Mesodermal cell (in vitro differentiated cells): Measurements from ENCODE around the gene REST. TPM values are rescaled to one million over a fixed set of nuclear protein-coding genes. Genes with fewer than 3 reads are reported as not detected.

Experiments used
- H3K27ac ChIP-seq: 2 replicates; pipeline ENCODE4 v1.7.0; 2013; ENCODE audit warnings: mild to moderate bottlenecking, low read depth, low read length, moderate library complexity; ENCODE audit not compliant: severe bottlenecking
- H3K36me3 ChIP-seq: 2 replicates; pipeline ENCODE4 v1.7.1; 2013; ENCODE audit warnings: mild to moderate bottlenecking, low read length, moderate library complexity; ENCODE audit not compliant: control insufficient read depth, insufficient read depth
- H3K4me1 ChIP-seq: one replicate; pipeline ENCODE4 v1.7.1; 2013; ENCODE audit warnings: mild to moderate bottlenecking, low read length; ENCODE audit not compliant: insufficient read depth, control insufficient read depth, poor library complexity, severe bottlenecking
- H3K4me3 ChIP-seq: 2 replicates; pipeline ENCODE4 v1.7.0; 2013; ENCODE audit warnings: low read length, control low read depth, mild to moderate bottlenecking; ENCODE audit not compliant: insufficient read depth, poor library complexity, severe bottlenecking; ENCODE audit errors: extremely low read depth
- H3K9me3 ChIP-seq: 2 replicates; pipeline ENCODE4 v1.7.1; 2013; ENCODE audit warnings: mild to moderate bottlenecking, low read length, moderate library complexity; ENCODE audit not compliant: control insufficient read depth
- WGBS, 2 experiments: methylation state at CpG; one replicate each; pipeline ENCODE4 v1.1.5; 2013; ENCODE audit warnings: missing lambda C conversion rate in 2 of 2; ENCODE audit not compliant: insufficient coverage in 2 of 2; 5-methylcytosine and 5-hydroxymethylcytosine counted together
- polyA plus RNA-seq, 2 experiments: library from polyadenylated mRNA; stranded (reverse); fragments of 50-300 nt; gene quantifications; one replicate each; pipeline ENCODE4 v1.2.3, GENCODE V29; 2013

The REST gene
- polyA plus RNA-seq (2013, experiment 1 of 2): 31.6 TPM
- 30.5 TPM for polyA plus RNA-seq (2013, experiment 2 of 2)

GRCh38 chr4:56907489-56908205, at the start of gene REST:
Gene REST (plus strand): TSS chr4:56907900. CDS start chr4:56910639, 2,739 bp downstream.
- Histone ChIP-seq H3K4me1 (peaks cover 18% of the 10 kb centered on the region), H3K9me3 (no peaks in the 10 kb centered on the region), H3K4me3 (peak within 1 kb of the TSS; percentile 99), H3K27ac (peak within 1 kb of the TSS; percentile 98), H3K36me3 (peaks cover 18% of the 10 kb centered on the region)
- 0 to 1% methylated on average over 51 to 58 of the region's 74 CpGs for WGBS, 2 experiments

GRCh38 chr4:56859841-56860240, 47.9 kb upstream of the REST start:
- Histone ChIP-seq H3K9me3 (no peaks in the 10 kb centered on the region), H3K4me3 (no peak overlapping the region), H3K4me1 (peaks cover 5% of the 10 kb centered on the region), H3K27ac (no peak overlapping the region), H3K36me3 (no peaks in the 10 kb centered on the region)
- 64 to 86% methylated on average over 2 to 3 of the region's 5 CpGs for WGBS, 2 experiments

- H3K36me3 ChIP-seq: no peaks in the 10 kb centered on the region
- no peaks in the 10 kb centered on the region for H3K9me3 ChIP-seq
- H3K4me1 ChIP-seq: peaks cover 5% of the 10 kb centered on the region
- no peak overlapping the region for H3K27ac ChIP-seq
- WGBS, 2 experiments: no CpG with 5 or more reads among the region's 3 CpGs
- H3K4me3 ChIP-seq: no peak overlapping the region
These were observed 46.9 kb upstream of the REST start for GRCh38 chr4:56860781-56861180.

- H3K4me1 ChIP-seq: peaks cover 5% of the 10 kb centered on the region
- no peak overlapping the region for H3K27ac ChIP-seq
- no peak overlapping the region for H3K4me3 ChIP-seq
- H3K36me3 ChIP-seq: no peaks in the 10 kb centered on the region
- 33 to 43% methylated on average over 1 of the region's 1 CpG for WGBS, 2 experiments
- H3K9me3 ChIP-seq: no peaks in the 10 kb centered on the region
These were observed 46.3 kb upstream of the REST start for GRCh38 chr4:56861360-56861759.

- Histone ChIP-seq H3K27ac (no peak overlapping the region), H3K4me3 (no peak overlapping the region), H3K36me3 (no peaks in the 10 kb centered on the region), H3K4me1 (no peaks in the 10 kb centered on the region), H3K9me3 (no peaks in the 10 kb centered on the region)
- 89 to 93% methylated on average over 3 to 7 of the region's 7 CpGs for WGBS, 2 experiments
These were observed 44.1 kb upstream of the REST start for GRCh38 chr4:56863441-56864139.

- 85 to 89% methylated on average over 3 to 4 of the region's 4 CpGs for WGBS, 2 experiments
These were observed 36.8 kb upstream of the REST start for GRCh38 chr4:56870946-56871345.

GRCh38 chr4:56871371-56871866, 36.3 kb upstream of the REST start:
- no peak overlapping the region for H3K27ac ChIP-seq
- H3K4me3 ChIP-seq: no peak overlapping the region
- H3K4me1 ChIP-seq: no peaks in the 10 kb centered on the region
- WGBS, 2 experiments: 31 to 48% methylated on average over 6 to 7 of the region's 10 CpGs
- H3K36me3 ChIP-seq: no peaks in the 10 kb centered on the region
- no peaks in the 10 kb centered on the region for H3K9me3 ChIP-seq

More at GRCh38 chr4:56870946-56871345, 36.8 kb upstream of the REST start:
- H3K4me1 ChIP-seq: no peaks in the 10 kb centered on the region
- H3K27ac ChIP-seq: no peak overlapping the region
- H3K4me3 ChIP-seq: no peak overlapping the region
- H3K9me3 ChIP-seq: no peaks in the 10 kb centered on the region
- no peaks in the 10 kb centered on the region for H3K36me3 ChIP-seq

- Histone ChIP-seq H3K4me1 (no peaks in the 10 kb centered on the region), H3K9me3 (no peaks in the 10 kb centered on the region), H3K36me3 (no peaks in the 10 kb centered on the region), H3K4me3 (no peak overlapping the region), H3K27ac (no peak overlapping the region)
- WGBS, 2 experiments: 45 to 68% methylated on average over 8 of the region's 10 CpGs
These were observed 33.5 kb upstream of the REST start for GRCh38 chr4:56874166-56874565.

- no peaks in the 10 kb centered on the region for H3K36me3 ChIP-seq
- no peaks in the 10 kb centered on the region for H3K4me1 ChIP-seq
- H3K27ac ChIP-seq: no peak overlapping the region
- H3K9me3 ChIP-seq: no peaks in the 10 kb centered on the region
- H3K4me3 ChIP-seq: no peak overlapping the region
- WGBS, 2 experiments: 78 to 82% methylated on average over 3 of the region's 6 CpGs
These were observed 32.8 kb upstream of the REST start for GRCh38 chr4:56874923-56875322.

GRCh38 chr4:56876264-56876663, 31.4 kb upstream of the REST start:
- H3K9me3 ChIP-seq: no peaks in the 10 kb centered on the region
- H3K27ac ChIP-seq: no peak overlapping the region
- H3K4me1 ChIP-seq: no peaks in the 10 kb centered on the region
- H3K36me3 ChIP-seq: no peaks in the 10 kb centered on the region
- no peak overlapping the region for H3K4me3 ChIP-seq
- 84 to 93% methylated on average over 2 to 3 of the region's 4 CpGs for WGBS, 2 experiments

GRCh38 chr4:56879996-56880395, 27.7 kb upstream of the REST start:
- H3K9me3 ChIP-seq: no peaks in the 10 kb centered on the region
- WGBS, 2 experiments: 83% methylated on average over 1 of the region's 3 CpGs; no CpG with 5 or more reads in 1 of the 2 experiments
- H3K4me1 ChIP-seq: no peaks in the 10 kb centered on the region
- H3K4me3 ChIP-seq: no peak overlapping the region
- H3K27ac ChIP-seq: no peak overlapping the region
- no peaks in the 10 kb centered on the region for H3K36me3 ChIP-seq
